AG04449 (cell line): ENCODE results near the gene L3HYPDH.

Source experiments
- CTCF ChIA-PET: fragments of 350-600 bp; formaldehyde crosslinking; extraction: SDS; loops from one replicate; lab custom pipeline; 2021; ENCODE audit warnings: antibody characterized with exemption; lab: Yijun Ruan, JAX
- POLR2A ChIA-PET: fragments of 400-600, 350-600 bp; formaldehyde crosslinking; extraction: SDS; loops from one replicate; lab custom pipeline; 2020; ENCODE audit warnings: antibody characterized with exemption, inconsistent platforms; lab: Yijun Ruan, JAX
- DNase-seq: peaks from one replicate; pipeline ENCODE4 v3.0.0-alpha.2; 2010; ENCODE audit warnings: low read depth, low spot score
- H3K4me3 ChIP-seq: 2 replicates; pipeline ENCODE4 v1.5.1; 2011; ENCODE audit warnings: low read depth, mild to moderate bottlenecking, control low read depth, low read length
- CTCF ChIP-seq: IDR thresholded peaks from one replicate; pipeline ENCODE4 v1.5.1; 2011; ENCODE audit warnings: mild to moderate bottlenecking, moderate library complexity, low read length, control low read depth, inconsistent platforms; ENCODE audit not compliant: insufficient read depth; ENCODE audit errors: missing control alignments

L3HYPDH gene

GRCh38 chr14:59429790-59430189, 54.4 kb downstream of the L3HYPDH start:
- CTCF ChIA-PET = interaction anchor here (0.7 to 2.4 kb wide), 5 partner anchors 14 to 305 kb away, joined by 3 to 13 read pairs (median 3); partner anchors contain the start of genes JKAMP and L3HYPDH
- POLR2A ChIA-PET = no interaction called here
- no peak for DNase-seq
- no peak overlapping the region for H3K4me3 ChIP-seq
- TF ChIP-seq CTCF = no peak

GRCh38 chr14:59428581-59429012, 55.6 kb downstream of the L3HYPDH start:
- TF ChIP-seq CTCF = peak; percentile 27
- ChIA-PET POLR2A (interaction anchor here (0.9 to 1.3 kb wide), 2 partner anchors 21 to 240 kb away, joined by 3 to 5 read pairs; partner anchors contain the start of gene DAAM1), CTCF (interaction anchor here (0.6 to 2.4 kb wide), 15 partner anchors 10 to 790 kb away, joined by 3 to 16 read pairs (median 4); partner anchors contain the start of genes JKAMP and L3HYPDH)
- no peak for DNase-seq
- H3K4me3 ChIP-seq = no peak overlapping the region

- H3K4me3 ChIP-seq = no peak overlapping the region
- no peak for DNase-seq
- TF ChIP-seq CTCF = no peak
- CTCF ChIA-PET = interaction anchor here (0.6 to 2.4 kb wide), 12 partner anchors 9 to 790 kb away, joined by 3 to 16 read pairs (median 4); no protein-coding TSS in a partner anchor
- POLR2A ChIA-PET = interaction anchor here (0.9 to 1.3 kb wide), 2 partner anchors 20 to 239 kb away, joined by 3 to 5 read pairs; partner anchors contain the start of gene DAAM1
Measured at GRCh38 chr14:59427653-59428580, 56.3 kb downstream of the L3HYPDH start.

- DNase-seq = no peak
- CTCF ChIA-PET = interaction anchor here (1.4 to 2.3 kb wide), 4 partner anchors 16 to 300 kb away, joined by 3 to 6 read pairs (median 5); no protein-coding TSS in a partner anchor
- H3K4me3 ChIP-seq = no peak overlapping the region
- POLR2A ChIA-PET = no interaction called here
- TF ChIP-seq CTCF = no peak
Measured at GRCh38 chr14:59425322-59425935, 58.8 kb downstream of the L3HYPDH start.

- ChIA-PET CTCF (interaction anchor here (1.4 to 2.3 kb wide), 4 partner anchors 15 to 299 kb away, joined by 3 to 6 read pairs (median 5); no protein-coding TSS in a partner anchor), POLR2A (no interaction called here)
Measured at GRCh38 chr14:59424341-59425071, 59.7 kb downstream of the L3HYPDH start.

More at GRCh38 chr14:59424341-59425071, 59.7 kb downstream of the L3HYPDH start:
- no peak for TF ChIP-seq CTCF
- DNase-seq = no peak
- H3K4me3 ChIP-seq = no peak overlapping the region
